HG03095 (cell line): ENCODE measurements around the gene LRRC53.

Experiments used
- ATAC-seq: cut with Tn5 transposase; IDR thresholded peaks from one replicate; pipeline ENCODE4 v1.9.1; 2021; ENCODE audit warnings: moderate library complexity; ENCODE audit not compliant: unreplicated experiment

Gene LRRC53

GRCh38 chr1:74434321-74434720 lies 78.1 kb downstream of the LRRC53 start:
- no peak for ATAC-seq

- no peak for ATAC-seq
Measured at GRCh38 chr1:74432325-74432724, 80.1 kb downstream of the LRRC53 start.

GRCh38 chr1:74431531-74431930 lies 80.9 kb downstream of the LRRC53 start:
- no peak for ATAC-seq

GRCh38 chr1:74430342-74430934 lies 82.0 kb downstream of the LRRC53 start:
- no peak for ATAC-seq

- no peak for ATAC-seq
Measured at GRCh38 chr1:74429580-74429979, 82.8 kb downstream of the LRRC53 start.

- no peak for ATAC-seq
Measured at GRCh38 chr1:74427681-74428080, 84.7 kb downstream of the LRRC53 start.

- ATAC-seq = no peak
Measured at GRCh38 chr1:74426208-74426937, 86.0 kb downstream of the LRRC53 start.

GRCh38 chr1:74425676-74426075 lies 86.7 kb downstream of the LRRC53 start:
- ATAC-seq = no peak

- no peak for ATAC-seq
Measured at GRCh38 chr1:74423471-74423870, 88.9 kb downstream of the LRRC53 start.

- no peak for ATAC-seq
Measured at GRCh38 chr1:74422421-74423292, 89.8 kb downstream of the LRRC53 start.

GRCh38 chr1:74420467-74420866 lies 91.9 kb downstream of the LRRC53 start:
- ATAC-seq = no peak
